ENCODE data around the gene NR5A1.

The NR5A1 gene

GRCh38 chr9:124511891-124512805 lies 4.9 kb upstream of the NR5A1 start:
- Histone ChIP-seq H3K4me1 (ENCODE audit: control insufficient read depth, insufficient read depth, low read length) (no peaks in the 10 kb centered on the region), H3K27ac (ENCODE audit: extremely low read depth, low read depth, low read length) (no peak overlapping the region), H3K9me3 (ENCODE audit: control insufficient read depth, insufficient read depth, low read depth, low read length) (no peaks in the 10 kb centered on the region), H3K36me3 (ENCODE audit: control insufficient read depth in 2 of 2, insufficient read depth in 1 of 2, low read length in 2 of 2) (no peaks in the 10 kb centered on the region), H3K4me3 (ENCODE audit: low read depth, low read length) (no peak overlapping the region)
- TF ChIP-seq ZNF596 (tag by site-specific recombination; IDR thresholded peaks at IDR 0.05) (peak; percentile 41; the same call in 1 of the 2 replicates), ZNF366 (tag by site-specific recombination; conservative IDR thresholded peaks at IDR 0.05) (0 out of 2 replicates have a peak, but pooled peaks have one; percentile 23), ZBTB8A (tag by site-specific recombination; IDR thresholded peaks at IDR 0.05) (no peak)
- POLR2A ChIA-PET, result no interaction called here
- CTCF ChIA-PET, result interaction anchor here (0.5 to 0.7 kb wide), 2 partner anchors 67 to 250 kb away, joined by 3 read pairs; no protein-coding TSS in a partner anchor

DNA sequence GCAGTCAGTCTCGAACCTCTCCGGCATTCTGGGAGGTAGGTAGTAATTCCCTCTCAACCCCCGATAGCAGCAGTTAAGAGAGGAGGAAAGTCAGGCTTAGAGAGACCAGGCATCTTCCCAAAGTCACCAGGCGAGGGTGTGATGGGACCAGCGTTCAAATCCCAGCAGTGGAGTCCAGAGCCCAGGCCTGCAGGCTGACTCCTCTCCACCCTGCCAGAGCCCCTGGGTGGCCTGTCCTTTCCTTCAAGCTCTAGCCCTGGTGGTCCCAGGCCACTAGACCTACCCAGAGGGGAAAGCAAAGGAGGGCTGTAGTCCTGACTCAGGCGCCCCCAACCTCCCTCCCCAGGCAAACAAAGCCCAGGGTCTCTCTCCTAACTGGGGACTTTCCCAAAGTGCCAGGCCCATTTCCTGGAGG lies 4.2 kb upstream of the NR5A1 start:
- Histone ChIP-seq H3K4me1 (ENCODE audit: control insufficient read depth, insufficient read depth, low read length) (no peaks in the 10 kb centered on the region), H3K36me3 (ENCODE audit: control insufficient read depth in 2 of 2, insufficient read depth in 1 of 2, low read length in 2 of 2) (no peaks in the 10 kb centered on the region), H3K27ac (ENCODE audit: extremely low read depth, low read depth, low read length) (no peak overlapping the region), H3K4me3 (ENCODE audit: low read depth, low read length) (no peak overlapping the region), H3K9me3 (ENCODE audit: control insufficient read depth, insufficient read depth, low read depth, low read length) (no peaks in the 10 kb centered on the region)
- CTCF ChIA-PET, result interaction anchor here (0.6 to 1.3 kb wide), 4 partner anchors 12 to 361 kb away, joined by 3 read pairs; no protein-coding TSS in a partner anchor
- POLR2A ChIA-PET, result no interaction called here
- TF ChIP-seq HOXD13 (CRISPR knock-in tag; IDR thresholded peaks at IDR 0.05; ENCODE audit: borderline replicate concordance) (no peak), ZNF626 (tag by site-specific recombination; IDR thresholded peaks at IDR 0.05) (no peak), ZNF23 (tag by site-specific recombination; IDR thresholded peaks at IDR 0.05; ENCODE audit: borderline replicate concordance) (no peak), ZNF311 (tag by site-specific recombination; IDR thresholded peaks at IDR 0.05; ENCODE audit: borderline replicate concordance) (no peak), ZNF664 (tag by site-specific recombination; IDR thresholded peaks at IDR 0.05) (no peak), ZNF843 (tag by site-specific recombination; IDR thresholded peaks at IDR 0.05) (no peak), ZNF24 (tag by site-specific recombination; IDR thresholded peaks at IDR 0.05) (no peak), GLIS2 (tag by site-specific recombination; IDR thresholded peaks at IDR 0.05) (no peak), ZFP37 (tag by site-specific recombination; IDR thresholded peaks at IDR 0.05) (no peak), ELK4 (IDR thresholded peaks at IDR 0.05; ENCODE audit: borderline replicate concordance, low read depth, low read length) (no peak), PRDM1 (tag by site-specific recombination; IDR thresholded peaks at IDR 0.05) (no peak), ZNF747 (tag by site-specific recombination; IDR thresholded peaks at IDR 0.05) (no peak), SCRT1 (tag by site-specific recombination; IDR thresholded peaks at IDR 0.05; ENCODE audit: borderline replicate concordance) (no peak), ZBTB26 (tag by site-specific recombination; optimal IDR thresholded peaks at IDR 0.05) (no peak), ZNF791 (tag by site-specific recombination; IDR thresholded peaks at IDR 0.05) (no peak), ZNF561 (tag by site-specific recombination; IDR thresholded peaks at IDR 0.05; ENCODE audit: borderline replicate concordance) (no peak), ZNF449 (tag by site-specific recombination; IDR thresholded peaks at IDR 0.05) (no peak)
- TF ChIP-seq, protein P1, sequence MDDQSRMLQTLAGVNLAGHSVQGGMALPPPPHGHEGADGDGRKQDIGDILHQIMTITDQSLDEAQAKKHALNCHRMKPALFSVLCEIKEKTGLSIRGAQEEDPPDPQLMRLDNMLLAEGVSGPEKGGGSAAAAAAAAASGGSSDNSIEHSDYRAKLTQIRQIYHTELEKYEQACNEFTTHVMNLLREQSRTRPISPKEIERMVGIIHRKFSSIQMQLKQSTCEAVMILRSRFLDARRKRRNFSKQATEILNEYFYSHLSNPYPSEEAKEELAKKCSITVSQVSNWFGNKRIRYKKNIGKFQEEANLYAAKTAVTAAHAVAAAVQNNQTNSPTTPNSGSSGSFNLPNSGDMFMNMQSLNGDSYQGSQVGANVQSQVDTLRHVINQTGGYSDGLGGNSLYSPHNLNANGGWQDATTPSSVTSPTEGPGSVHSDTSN (CRISPR knock-in tag; IDR thresholded peaks at IDR 0.05), result no peak
